ENCODE results near the gene TMEM132A.

DNA sequence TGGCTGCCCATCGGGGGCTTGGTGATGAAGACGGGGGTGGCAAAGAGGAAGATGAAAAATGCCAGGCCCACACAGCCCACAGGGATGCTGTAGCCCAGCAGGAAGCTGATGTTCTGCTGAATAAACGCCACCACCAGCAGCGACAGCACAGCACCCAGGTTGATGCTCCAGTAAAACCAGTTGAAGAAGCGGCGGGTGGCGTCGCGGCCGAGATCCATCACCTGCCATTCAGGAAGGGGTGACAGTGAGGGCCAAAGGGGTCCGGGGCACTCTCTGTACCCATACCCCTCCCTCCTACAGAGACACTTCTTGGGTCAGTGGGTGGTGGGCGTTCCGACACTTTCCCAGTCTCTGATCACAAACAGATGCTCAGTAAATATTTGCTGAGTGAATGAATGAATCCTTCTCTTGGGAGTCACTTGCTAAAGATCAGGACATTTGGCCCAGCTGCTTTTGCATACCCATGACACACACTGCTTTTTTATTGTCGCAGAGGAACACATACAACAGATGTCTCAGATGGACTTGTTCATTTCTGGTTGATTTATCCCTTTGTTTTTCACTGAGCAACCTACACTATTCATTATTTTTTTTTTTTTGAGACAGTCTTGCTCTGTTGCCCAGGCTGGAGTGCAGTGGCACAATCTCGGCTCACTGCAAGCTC is 22.5 kb downstream of the TMEM132A start:
- TF ChIP-seq POLR2A (IDR thresholded peaks at IDR 0.05; ENCODE audit: low read length) (no peak), GATA1 (IDR thresholded peaks at IDR 0.05; ENCODE audit: low read depth, low read length) (no peak)

Data from erythroblast (primary cell).